SK-N-SH (cell line): ENCODE results near the gene HDAC4. TPM values are rescaled to one million over a fixed set of nuclear protein-coding genes. Genes with fewer than 3 reads are reported as not detected.

Source experiments
- CTCF ChIA-PET: fragments of 300-600, 350-600 bp; formaldehyde crosslinking; extraction: SDS; loops from one replicate; lab custom pipeline; 2021; lab: Yijun Ruan, JAX
- POLR2A ChIA-PET: fragments of 350-600 bp; sonication (Branson Sonifier 250); formaldehyde crosslinking; extraction: SDS; loops from one replicate; lab custom pipeline; 2020; ENCODE audit warnings: antibody characterized with exemption, inconsistent platforms; lab: Yijun Ruan, JAX
- DNase-seq: peaks from one replicate; pipeline ENCODE4 v3.0.0; 2012
- H2AFZ ChIP-seq: fragments of 200-600 bp; sonication (generic); 2 replicates; pipeline ENCODE4 v1.8.1; 2016; ENCODE audit warnings: antibody characterized with exemption, mild to moderate bottlenecking, low read depth
- H3F3A ChIP-seq: fragments of 200-600 bp; sonication (generic); replicated peaks from 2 replicates; pipeline ENCODE3; 2016; ENCODE audit warnings: antibody characterized with exemption, mild to moderate bottlenecking; ENCODE audit not compliant: insufficient read depth
- H3K27ac ChIP-seq, 2 experiments: fragments of 200-500 bp in 1 of 2; fragments of 200-600 bp in 1 of 2; sonication (Bioruptor generic) in 1 of 2; sonication (generic), shearing (Covaris generic) in 1 of 2; 2 replicates each; pipeline versions ENCODE4 v1.5.1 to v1.6.1; 2014 to 2016; ENCODE audit warnings: low read depth in 2 of 2, inconsistent platforms in 1 of 2, low read length in 1 of 2, mild to moderate bottlenecking in 1 of 2, mixed read lengths in 1 of 2
- H3K27me3 ChIP-seq: fragments of 200-600 bp; sonication (generic), shearing (Covaris generic); 2 replicates; pipeline ENCODE4 v1.6.1; 2016; ENCODE audit warnings: mixed run types; ENCODE audit not compliant: insufficient read depth
- H3K36me3 ChIP-seq, 2 experiments: fragments of 200-500 bp in 1 of 2; fragments of 200-600 bp in 1 of 2; sonication (Bioruptor generic) in 1 of 2; sonication (generic) in 1 of 2; replicated peaks in 1 of 2; 2 replicates each; pipeline versions ENCODE3 to v1.5.1; 2014 to 2016; ENCODE audit warnings: low read length in 1 of 2, mild to moderate bottlenecking in 1 of 2; ENCODE audit not compliant: insufficient read depth in 2 of 2, control insufficient read depth in 1 of 2
- H3K4me1 ChIP-seq, 2 experiments: fragments of 200-500 bp in 1 of 2; fragments of 200-600 bp in 1 of 2; sonication (Bioruptor generic) in 1 of 2; sonication (generic), shearing (Covaris generic) in 1 of 2; 2 replicates each; pipeline versions ENCODE4 v1.5.1 to v1.6.1; 2014 to 2016; ENCODE audit warnings: low read depth in 1 of 2, low read length in 1 of 2, mixed run types in 1 of 2; ENCODE audit not compliant: insufficient read depth in 2 of 2, control insufficient read depth in 1 of 2
- H3K4me2 ChIP-seq: fragments of 200-600 bp; sonication (generic), shearing (Covaris generic); 2 replicates; pipeline ENCODE4 v1.6.1; 2017; ENCODE audit warnings: mixed run types
- H3K4me3 ChIP-seq, 2 experiments: fragments of 200-500 bp in 1 of 2; fragments of 200-600 bp in 1 of 2; sonication (Bioruptor generic) in 1 of 2; sonication (generic), shearing (Covaris generic) in 1 of 2; 2 replicates each; pipeline versions ENCODE4 v1.5.1 to v1.8.1; 2014 to 2016; ENCODE audit warnings: low read depth in 2 of 2, inconsistent platforms in 1 of 2, low read length in 1 of 2, mild to moderate bottlenecking in 1 of 2, mixed read lengths in 1 of 2, moderate library complexity in 1 of 2
- H3K79me2 ChIP-seq: fragments of 200-600 bp; sonication (generic); 2 replicates; pipeline ENCODE4 v1.8.1; 2017; ENCODE audit warnings: mild to moderate bottlenecking; ENCODE audit not compliant: insufficient read depth
- H3K9ac ChIP-seq: fragments of 200-600 bp; sonication (generic); 2 replicates; pipeline ENCODE4 v1.6.1; 2017; ENCODE audit warnings: mixed run types
- H3K9me2 ChIP-seq: fragments of 200-600 bp; sonication (generic); 2 replicates; pipeline ENCODE4 v1.6.1; 2017; ENCODE audit warnings: mixed run types
- H3K9me3 ChIP-seq: fragments of 200-600 bp; sonication (generic); 2 replicates; pipeline ENCODE4 v1.6.1; 2017; ENCODE audit warnings: mixed run types, mild to moderate bottlenecking, moderate library complexity
- H4K20me1 ChIP-seq: fragments of 200-600 bp; sonication (generic); 2 replicates; pipeline ENCODE4 v1.6.1; 2017; ENCODE audit warnings: mild to moderate bottlenecking, mixed run types; ENCODE audit not compliant: insufficient read depth
- CHD2 ChIP-seq: fragments of 150-350 bp; IDR thresholded peaks from 2 replicates; pipeline ENCODE4 v1.6.1; 2018; ENCODE audit warnings: low read length; ENCODE audit not compliant: partially characterized antibody
- EP300 ChIP-seq, 2 experiments: IDR thresholded peaks; 2 replicates each; pipeline versions ENCODE4 v1.4.0 to v1.6.1; 2012; ENCODE audit warnings: borderline replicate concordance in 1 of 2, low read depth in 1 of 2, low read length in 1 of 2
- EZH2phosphoT487 ChIP-seq: fragments of 200-600 bp; sonication (generic); IDR thresholded peaks from 2 replicates; pipeline ENCODE4 v1.6.1; 2017; ENCODE audit warnings: low read depth, mixed run types, mild to moderate bottlenecking, antibody characterized with exemption, moderate library complexity, borderline replicate concordance
- FOSL2 ChIP-seq: IDR thresholded peaks from 2 replicates; pipeline ENCODE4 v1.4.0; 2012; ENCODE audit warnings: low read depth, mild to moderate bottlenecking, moderate library complexity, borderline replicate concordance
- FOXJ3 ChIP-seq: sonication (generic); formaldehyde crosslinking; IDR thresholded peaks from 2 replicates; pipeline ENCODE4 v1.5.1; 2020; ENCODE audit warnings: mild to moderate bottlenecking, missing genetic modification reagents
- GATA2 ChIP-seq: sonication (generic); formaldehyde crosslinking; IDR thresholded peaks from 2 replicates; pipeline ENCODE4 v1.5.0; 2020; ENCODE audit warnings: mild to moderate bottlenecking, missing genetic modification reagents
- MXI1 ChIP-seq: IDR thresholded peaks from 2 replicates; pipeline ENCODE4 v1.6.1; 2012; ENCODE audit warnings: mild to moderate bottlenecking, low read depth, low read length, improper control_type of control experiment
- RAD21 ChIP-seq: IDR thresholded peaks from 2 replicates; pipeline ENCODE4 v1.6.1; 2012; ENCODE audit warnings: mild to moderate bottlenecking, low read length
- REST ChIP-seq: IDR thresholded peaks from 2 replicates; pipeline ENCODE4 v1.6.1; 2012; ENCODE audit warnings: mild to moderate bottlenecking, low read depth, low read length, moderate library complexity
- SMC3 ChIP-seq: IDR thresholded peaks from 2 replicates; pipeline ENCODE4 v1.6.1; 2012; ENCODE audit warnings: low read depth, low read length, improper control_type of control experiment
- TCF12 ChIP-seq: IDR thresholded peaks from 2 replicates; pipeline ENCODE4 v1.4.0; 2012
- YY1 ChIP-seq: IDR thresholded peaks from 2 replicates; pipeline ENCODE4 v1.4.0; 2012; ENCODE audit warnings: low read depth, mild to moderate bottlenecking
- WGBS: methylation state at CpG from one replicate; pipeline ENCODE4 v1.1.6; 2017; ENCODE audit warnings: low lambda C conversion rate; 5-methylcytosine and 5-hydroxymethylcytosine counted together
- polyA plus RNA-seq, 3 experiments: library from polyadenylated mRNA; depleted of rRNA; stranded (reverse); fragments of >200 nt; gene quantifications; 2 replicates each; pipeline ENCODE4 v1.2.3, GENCODE V29; 2012

Gene HDAC4
- polyA plus RNA-seq, 1 of the 3 experiments (the other 2 are of a cell fraction) = 5.5 TPM

GRCh38 chr2:239201884-239202283 lies 198.9 kb downstream of the HDAC4 start (continued):
- TF ChIP-seq SMC3 (no peak), MXI1 (no peak), GATA2 (CRISPR knock-in tag) (no peak), CHD2 (no peak), YY1 (no peak)

- H3K9ac ChIP-seq = no peak overlapping the region
- H3K27ac ChIP-seq = peak overlapping the region in 1 of 2 experiments; percentile 53; a peak in 1 of 4 replicates
- POLR2A ChIA-PET = no interaction called here
- peaks cover 0 to 24% of the 10 kb centered on the region in 2 experiments; a peak in 2 of 4 replicates for H3K4me1 ChIP-seq
- TF ChIP-seq RAD21 = no peak
- no peak for TF ChIP-seq GATA2 (CRISPR knock-in tag)
- no peak for TF ChIP-seq YY1
- no peak for TF ChIP-seq TCF12
- TF ChIP-seq FOSL2 = no peak
- TF ChIP-seq EZH2phosphoT487 = no peak
- no peak for TF ChIP-seq EP300 (IDR thresholded peaks at IDR 0.05; ENCODE audit: borderline replicate concordance in 1 of 2, low read depth in 1 of 2, low read length in 1 of 2)
- no peak for TF ChIP-seq FOXJ3 (CRISPR knock-in tag)
- no peak for TF ChIP-seq REST
- WGBS = 78% methylated on average over 6 of the region's 6 CpGs
- H3K9me2 ChIP-seq = no peaks in the 10 kb centered on the region
- CTCF ChIA-PET = interaction anchor here (1.0 kb wide), 1 partner anchor 94 kb away, joined by 3 read pairs; no protein-coding TSS in a partner anchor
- no peak overlapping the region for H3K4me3 ChIP-seq
- H3K36me3 ChIP-seq = no peaks in the 10 kb centered on the region
- H4K20me1 ChIP-seq = no peaks in the 10 kb centered on the region
- H3K27me3 ChIP-seq = no peaks in the 10 kb centered on the region
- no peak overlapping the region for H3K4me2 ChIP-seq
- DNase-seq = no peak
- no peak overlapping the region for H2AFZ ChIP-seq
- H3F3A ChIP-seq = no peaks in the 10 kb centered on the region
- H3K9me3 ChIP-seq = no peaks in the 10 kb centered on the region
- H3K79me2 ChIP-seq = no peaks in the 10 kb centered on the region
Measured at GRCh38 chr2:239201531-239201876, 199.3 kb downstream of the HDAC4 start.
